ENCODE results near the gene TMEM25.

GRCh38 chr11:118560806-118561205 is 29.8 kb downstream of the TMEM25 start:
- no peak for TF ChIP-seq CTCF (IDR thresholded peaks at IDR 0.05; ENCODE audit: low read depth, low read length)
- no peak for TF ChIP-seq EZH2phosphoT487 (IDR thresholded peaks at IDR 0.05; ENCODE audit: low read depth)

Measured in OCI-LY3 (cell line).